ENCODE measurements around the gene VAV2.

Gene VAV2

GRCh38 chr9:133777871-133778270 lies 214.3 kb downstream of the VAV2 start:
- no peak overlapping the region for H2AK5ac ChIP-seq (ENCODE audit: low read length)
- no peak for DNase-seq
- no peaks in the 10 kb centered on the region for H3K27me3 ChIP-seq (ENCODE audit: insufficient read depth, low read length)
- peaks cover 8% of the 10 kb centered on the region for H3K9me3 ChIP-seq (ENCODE audit: insufficient read depth, low read depth, low read length)
- peaks cover 5 to 8% of the 10 kb centered on the region in 2 experiments for H3K4me1 ChIP-seq (ENCODE audit: control insufficient read depth in 1 of 2, insufficient read depth in 2 of 2, low read length in 2 of 2)
- H2BK12ac ChIP-seq (ENCODE audit: low read length): no peak overlapping the region
- H2AFZ ChIP-seq (ENCODE audit: insufficient read depth, low read length, poor library complexity): no peak overlapping the region
- no peak overlapping the region for H3K23ac ChIP-seq (ENCODE audit: low read length)
- no peak overlapping the region for H3K9ac ChIP-seq (ENCODE audit: low read length)
- WGBS (ENCODE audit: extremely low coverage, insufficient coverage, insufficient read length): no CpG with 5 or more reads among the region's 14 CpGs
- H3K4me3 ChIP-seq (ENCODE audit: low read depth, low read length): no peak overlapping the region
- H3K79me1 ChIP-seq (ENCODE audit: low read length): peaks cover 5% of the 10 kb centered on the region
- H2BK5ac ChIP-seq (ENCODE audit: low read depth, low read length, poor library complexity): no peak overlapping the region
- no peak overlapping the region for H4K8ac ChIP-seq (ENCODE audit: low read depth, low read length)
- no peak overlapping the region for H3K14ac ChIP-seq (ENCODE audit: low read length)
- no peak overlapping the region for H2BK120ac ChIP-seq (ENCODE audit: insufficient read depth, low read length, poor library complexity)
- no peak overlapping the region for H3K18ac ChIP-seq (ENCODE audit: low read length)
- H3K27ac ChIP-seq (ENCODE audit: low read depth, low read length): no peak overlapping the region
- H3K36me3 ChIP-seq (ENCODE audit: control insufficient read depth in 1 of 2, insufficient read depth in 2 of 2, low read length in 2 of 2): peaks cover 81 to 87% of the 10 kb centered on the region in 2 experiments
- H4K12ac ChIP-seq (ENCODE audit: low read depth, low read length): no peak overlapping the region
- H4K91ac ChIP-seq (ENCODE audit: low read depth, low read length): no peak overlapping the region
- H3K4me2 ChIP-seq (ENCODE audit: low read length): no peak overlapping the region
- H3K4ac ChIP-seq (ENCODE audit: low read depth, low read length): no peak overlapping the region
- no peaks in the 10 kb centered on the region for H3K79me2 ChIP-seq (ENCODE audit: control insufficient read depth, insufficient read depth, low read length, poor library complexity)

DNA sequence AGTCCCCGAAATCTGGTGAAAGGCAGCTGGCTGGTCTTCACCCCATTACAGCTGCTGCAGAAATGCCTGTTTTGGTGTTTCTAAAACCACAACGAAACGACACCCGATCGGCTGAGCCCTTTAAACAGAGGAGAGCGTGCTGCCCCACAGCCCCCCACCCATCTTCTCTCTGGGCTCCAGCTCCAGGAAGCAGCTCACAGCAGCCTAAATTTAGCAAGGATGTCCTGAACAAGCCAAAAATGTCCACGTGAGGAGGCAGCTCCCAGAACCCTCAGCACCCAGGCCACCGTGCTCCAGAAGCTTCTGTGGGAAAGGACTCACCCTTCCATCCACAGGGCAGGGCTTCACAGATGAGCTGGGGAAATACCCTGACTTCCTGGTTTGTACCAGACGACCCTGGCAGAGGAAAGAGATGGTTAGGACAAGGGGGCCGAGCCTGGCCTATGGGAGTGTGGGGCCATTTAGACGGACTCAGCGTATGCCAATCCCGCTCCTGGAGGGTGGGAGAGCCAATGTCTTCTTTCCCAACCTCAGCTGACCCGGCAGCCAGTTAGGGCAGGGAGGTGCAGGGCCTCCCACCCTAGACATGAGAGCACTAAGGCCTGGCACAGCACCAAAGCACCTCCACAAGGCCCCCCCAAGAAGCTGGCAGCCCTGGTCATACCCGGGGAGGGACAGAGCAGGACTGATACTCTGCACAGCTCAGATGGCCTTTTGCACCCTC lies 214.9 kb downstream of the VAV2 start:
- peaks cover 3% of the 10 kb centered on the region for H3K79me1 ChIP-seq (ENCODE audit: low read length)
- no peak overlapping the region for H3K23ac ChIP-seq (ENCODE audit: low read length)
- no peak overlapping the region for H2BK12ac ChIP-seq (ENCODE audit: low read length)
- no peak overlapping the region for H3K9ac ChIP-seq (ENCODE audit: low read length)
- H3K27me3 ChIP-seq (ENCODE audit: insufficient read depth, low read length): no peaks in the 10 kb centered on the region
- no peak overlapping the region for H3K4me3 ChIP-seq (ENCODE audit: low read depth, low read length)
- no peak overlapping the region for H3K18ac ChIP-seq (ENCODE audit: low read length)
- H3K27ac ChIP-seq (ENCODE audit: low read depth, low read length): no peak overlapping the region
- H3K4ac ChIP-seq (ENCODE audit: low read depth, low read length): no peak overlapping the region
- H2BK120ac ChIP-seq (ENCODE audit: insufficient read depth, low read length, poor library complexity): no peak overlapping the region
- H2AK5ac ChIP-seq (ENCODE audit: low read length): no peak overlapping the region
- H3K79me2 ChIP-seq (ENCODE audit: control insufficient read depth, insufficient read depth, low read length, poor library complexity): no peaks in the 10 kb centered on the region
- WGBS (ENCODE audit: extremely low coverage, insufficient coverage, insufficient read length): no CpG with 5 or more reads among the region's 15 CpGs
- H3K4me2 ChIP-seq (ENCODE audit: low read length): no peak overlapping the region
- DNase-seq: no peak
- H3K14ac ChIP-seq (ENCODE audit: low read length): no peak overlapping the region
- peaks cover under 1 to 2% of the 10 kb centered on the region in 2 experiments for H3K4me1 ChIP-seq (ENCODE audit: control insufficient read depth in 1 of 2, insufficient read depth in 2 of 2, low read length in 2 of 2)
- peaks cover 86 to 92% of the 10 kb centered on the region in 2 experiments for H3K36me3 ChIP-seq (ENCODE audit: control insufficient read depth in 1 of 2, insufficient read depth in 2 of 2, low read length in 2 of 2)
- H4K8ac ChIP-seq (ENCODE audit: low read depth, low read length): no peak overlapping the region
- H3K9me3 ChIP-seq (ENCODE audit: insufficient read depth, low read depth, low read length): peaks cover 8% of the 10 kb centered on the region
- no peak overlapping the region for H4K12ac ChIP-seq (ENCODE audit: low read depth, low read length)
- H2BK5ac ChIP-seq (ENCODE audit: low read depth, low read length, poor library complexity): no peak overlapping the region
- H4K91ac ChIP-seq (ENCODE audit: low read depth, low read length): no peak overlapping the region
- H2AFZ ChIP-seq (ENCODE audit: insufficient read depth, low read length, poor library complexity): no peak overlapping the region

- no peak overlapping the region for H3K14ac ChIP-seq (ENCODE audit: low read length)
- no peak overlapping the region for H3K23ac ChIP-seq (ENCODE audit: low read length)
- no CpG with 5 or more reads among the region's 27 CpGs for WGBS (ENCODE audit: extremely low coverage, insufficient coverage, insufficient read length)
- peaks cover 8% of the 10 kb centered on the region for H3K9me3 ChIP-seq (ENCODE audit: insufficient read depth, low read depth, low read length)
- H3K4me3 ChIP-seq (ENCODE audit: low read depth, low read length): no peak overlapping the region
- no peaks in the 10 kb centered on the region for H3K27me3 ChIP-seq (ENCODE audit: insufficient read depth, low read length)
- H3K36me3 ChIP-seq (ENCODE audit: control insufficient read depth in 1 of 2, insufficient read depth in 2 of 2, low read length in 2 of 2): peaks cover 90 to 95% of the 10 kb centered on the region in 2 experiments
- H3K27ac ChIP-seq (ENCODE audit: low read depth, low read length): no peak overlapping the region
- H3K9ac ChIP-seq (ENCODE audit: low read length): no peak overlapping the region
- H3K4me1 ChIP-seq (ENCODE audit: control insufficient read depth in 1 of 2, insufficient read depth in 2 of 2, low read length in 2 of 2): no peaks in the 10 kb centered on the region
- H2BK120ac ChIP-seq (ENCODE audit: insufficient read depth, low read length, poor library complexity): no peak overlapping the region
- H2BK5ac ChIP-seq (ENCODE audit: low read depth, low read length, poor library complexity): no peak overlapping the region
- no peak overlapping the region for H4K8ac ChIP-seq (ENCODE audit: low read depth, low read length)
- no peak overlapping the region for H2AK5ac ChIP-seq (ENCODE audit: low read length)
- H3K79me2 ChIP-seq (ENCODE audit: control insufficient read depth, insufficient read depth, low read length, poor library complexity): no peaks in the 10 kb centered on the region
- peak overlapping the region; percentile 21 for H3K18ac ChIP-seq (ENCODE audit: low read length)
- no peak overlapping the region for H2AFZ ChIP-seq (ENCODE audit: insufficient read depth, low read length, poor library complexity)
- H4K12ac ChIP-seq (ENCODE audit: low read depth, low read length): no peak overlapping the region
- no peak overlapping the region for H3K4me2 ChIP-seq (ENCODE audit: low read length)
- no peak overlapping the region for H2BK12ac ChIP-seq (ENCODE audit: low read length)
- no peak overlapping the region for H4K91ac ChIP-seq (ENCODE audit: low read depth, low read length)
- no peak overlapping the region for H3K4ac ChIP-seq (ENCODE audit: low read depth, low read length)
- no peak for DNase-seq
- H3K79me1 ChIP-seq (ENCODE audit: low read length): no peaks in the 10 kb centered on the region
Measured at GRCh38 chr9:133775951-133776905, 215.9 kb downstream of the VAV2 start.

DNA sequence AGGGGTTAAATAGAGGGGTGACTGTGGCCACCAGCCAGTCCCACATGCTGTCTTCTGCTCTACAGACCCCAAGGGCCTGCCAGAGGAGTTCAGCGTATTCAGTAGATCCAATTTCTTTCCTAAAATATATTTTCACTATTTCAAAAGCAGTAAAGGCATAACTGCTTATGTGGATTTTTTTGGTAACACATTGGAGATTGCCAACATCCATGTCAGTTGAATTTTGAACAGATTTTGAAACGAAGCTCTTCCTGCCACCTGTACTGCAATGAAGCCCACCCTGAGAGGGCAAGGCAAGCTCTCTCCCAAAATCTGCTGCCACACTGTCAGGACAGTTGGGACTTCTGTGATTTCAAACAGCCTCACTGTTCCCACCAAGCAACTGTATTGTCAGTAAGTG lies 216.8 kb downstream of the VAV2 start:
- no peaks in the 10 kb centered on the region for H3K79me1 ChIP-seq (ENCODE audit: low read length)
- H3K18ac ChIP-seq (ENCODE audit: low read length): no peak overlapping the region
- H3K14ac ChIP-seq (ENCODE audit: low read length): no peak overlapping the region
- no peak overlapping the region for H3K4me2 ChIP-seq (ENCODE audit: low read length)
- no peak overlapping the region for H2BK5ac ChIP-seq (ENCODE audit: low read depth, low read length, poor library complexity)
- H3K36me3 ChIP-seq (ENCODE audit: control insufficient read depth in 1 of 2, insufficient read depth in 2 of 2, low read length in 2 of 2): peaks cover 86 to 93% of the 10 kb centered on the region in 2 experiments
- H3K79me2 ChIP-seq (ENCODE audit: control insufficient read depth, insufficient read depth, low read length, poor library complexity): no peaks in the 10 kb centered on the region
- H3K23ac ChIP-seq (ENCODE audit: low read length): no peak overlapping the region
- H2BK120ac ChIP-seq (ENCODE audit: insufficient read depth, low read length, poor library complexity): no peak overlapping the region
- no peak overlapping the region for H3K4me3 ChIP-seq (ENCODE audit: low read depth, low read length)
- no peak overlapping the region for H2AK5ac ChIP-seq (ENCODE audit: low read length)
- no peak for DNase-seq
- no peak overlapping the region for H3K9ac ChIP-seq (ENCODE audit: low read length)
- peaks cover 8% of the 10 kb centered on the region for H3K9me3 ChIP-seq (ENCODE audit: insufficient read depth, low read depth, low read length)
- H3K4ac ChIP-seq (ENCODE audit: low read depth, low read length): no peak overlapping the region
- no peaks in the 10 kb centered on the region for H3K4me1 ChIP-seq (ENCODE audit: control insufficient read depth in 1 of 2, insufficient read depth in 2 of 2, low read length in 2 of 2)
- H3K27ac ChIP-seq (ENCODE audit: low read depth, low read length): no peak overlapping the region
- no peak overlapping the region for H2AFZ ChIP-seq (ENCODE audit: insufficient read depth, low read length, poor library complexity)
- no peak overlapping the region for H4K8ac ChIP-seq (ENCODE audit: low read depth, low read length)
- H2BK12ac ChIP-seq (ENCODE audit: low read length): no peak overlapping the region
- no peak overlapping the region for H4K12ac ChIP-seq (ENCODE audit: low read depth, low read length)
- no peaks in the 10 kb centered on the region for H3K27me3 ChIP-seq (ENCODE audit: insufficient read depth, low read length)
- no CpG with 5 or more reads among the region's 2 CpGs for WGBS (ENCODE audit: extremely low coverage, insufficient coverage, insufficient read length)
- H4K91ac ChIP-seq (ENCODE audit: low read depth, low read length): no peak overlapping the region
